HepG2 (cell line): ENCODE results near the gene PTPRN. TPM values are rescaled to one million over a fixed set of nuclear protein-coding genes. Genes with fewer than 3 reads are reported as not detected.

Experiments
- EP300 ChIP-seq, 3 experiments: sonication (generic) in 1 of 3; formaldehyde crosslinking in 1 of 3; IDR thresholded peaks; 2 replicates each; pipeline versions ENCODE4 v1.5.1 to v1.6.1; 2011 to 2020; ENCODE audit warnings: low read depth in 2 of 3, low read length in 2 of 3, borderline replicate concordance in 1 of 3, improper control_type of control experiment in 1 of 3, mild to moderate bottlenecking in 1 of 3, missing genetic modification reagents in 1 of 3, moderate library complexity in 1 of 3
- FOXC1 ChIP-seq: sonication (generic); formaldehyde crosslinking; IDR thresholded peaks from 2 replicates; pipeline ENCODE4 v1.8.0; 2022; ENCODE audit warnings: mild to moderate bottlenecking, missing genetic modification reagents, borderline replicate concordance
- GZF1 ChIP-seq: sonication (generic); formaldehyde crosslinking; IDR thresholded peaks from 2 replicates; pipeline ENCODE4 v1.5.1; 2020; ENCODE audit warnings: mild to moderate bottlenecking, missing genetic modification reagents
- HES4 ChIP-seq: sonication (generic); formaldehyde crosslinking; IDR thresholded peaks from 2 replicates; pipeline ENCODE4 v1.9.0; 2021; ENCODE audit warnings: mild to moderate bottlenecking, missing genetic modification reagents, borderline replicate concordance
- MAFF ChIP-seq: IDR thresholded peaks from 2 replicates; pipeline ENCODE4 v1.6.1; 2011; ENCODE audit warnings: low read depth, low read length, improper control_type of control experiment
- NKX3-1 ChIP-seq: sonication (generic); formaldehyde crosslinking; IDR thresholded peaks from 2 replicates; pipeline ENCODE4 v1.5.0; 2020; ENCODE audit warnings: missing genetic modification reagents
- STAT6 ChIP-seq: sonication (generic); formaldehyde crosslinking; IDR thresholded peaks from 2 replicates; pipeline ENCODE4 v1.4.0; 2020; ENCODE audit warnings: missing genetic modification reagents, mild to moderate bottlenecking, borderline replicate concordance
- TARDBP ChIP-seq: sonication (generic); formaldehyde crosslinking; IDR thresholded peaks from 2 replicates; pipeline ENCODE4 v1.8.0; 2022; ENCODE audit warnings: mild to moderate bottlenecking, missing genetic modification reagents
- TCF7L2 ChIP-seq: IDR thresholded peaks from 2 replicates; pipeline ENCODE4 v1.6.1; 2011; ENCODE audit warnings: mild to moderate bottlenecking, low read depth, low read length, moderate library complexity
- ZBED4 ChIP-seq: sonication (generic); formaldehyde crosslinking; IDR thresholded peaks from 2 replicates; pipeline ENCODE4 v1.4.0; 2020; ENCODE audit warnings: missing genetic modification reagents, borderline replicate concordance
- ZHX2 ChIP-seq, 2 experiments: sonication (generic) in 1 of 2; formaldehyde crosslinking in 1 of 2; IDR thresholded peaks; 2 replicates each; pipeline versions ENCODE4 v1.6.1 to v1.9.0; 2014 to 2022; ENCODE audit warnings: antibody characterized with exemption in 1 of 2, borderline replicate concordance in 1 of 2, inconsistent platforms in 1 of 2, low read depth in 1 of 2, missing genetic modification reagents in 1 of 2
- ZNF10 ChIP-seq: sonication (generic); formaldehyde crosslinking; IDR thresholded peaks from 2 replicates; pipeline ENCODE4 v1.4.0; 2020; ENCODE audit warnings: mild to moderate bottlenecking, low read depth, missing genetic modification reagents, borderline replicate concordance
- ZNF263 ChIP-seq: sonication (generic); formaldehyde crosslinking; IDR thresholded peaks from 2 replicates; pipeline ENCODE4 v1.4.0; 2020; ENCODE audit warnings: missing genetic modification reagents
- polyA plus RNA-seq, 8 experiments: library from polyadenylated mRNA; depleted of rRNA in 3 of 8; stranded (reverse) in 7 of 8; unstranded in 1 of 8; fragments of >200 nt; fragmentation: Illumina TruSeq in 4 of 8; extraction: Trizol in 4 of 8; gene quantifications; 2 replicates each; pipeline versions ENCODE4 v1.2.1 to v1.2.3, GENCODE V29; 2011 to 2016; ENCODE audit warnings: low read depth in 4 of 8, missing spikeins in 1 of 8, mixed read lengths in 1 of 8; ENCODE audit not compliant: insufficient read depth in 1 of 8
- total RNA-seq, 5 experiments: library from RNA; depleted of rRNA; stranded (reverse); fragments of >200 nt; fragmentation: Illumina TruSeq; extraction: Trizol; gene quantifications; 2 replicates each; pipeline ENCODE4 v1.2.3, GENCODE V29; 2016; ENCODE audit warnings: low read depth in 1 of 5

PTPRN gene
- total and polyA plus RNA-seq, 2 of the 13 experiments (the other 11 are each of a cell fraction or from before 2014, with no cell fraction given): 0.26 TPM; not detected in 1

GRCh38 chr2:219279151-219279915 lies 29.9 kb downstream of the PTPRN start, which contains the start of gene DNAJB2 (continued):
- TF ChIP-seq ZBED4 (peak; percentile 93; the same call in 1 of the 2 replicates), HES4 (CRISPR knock-in tag) (peak; percentile 63; the same call in 1 of the 2 replicates), ZNF10 (no peak), EP300 (IDR thresholded peaks at IDR 0.05; ENCODE audit: low read depth in 2 of 2, low read length in 2 of 2) (no peak; a peak in 1 of 4 replicates), EP300 (CRISPR knock-in tag; IDR thresholded peaks at IDR 0.05; ENCODE audit: borderline replicate concordance) (no peak), TCF7L2 (no peak), GZF1 (CRISPR knock-in tag) (no peak), ZNF263 (CRISPR knock-in tag) (no peak; the same call in 1 of the 2 replicates), ZHX2 (IDR thresholded peaks at IDR 0.05; ENCODE audit: low read depth) (0 out of 2 replicates have a peak, but pooled peaks have one; percentile 48), ZHX2 (CRISPR knock-in tag; IDR thresholded peaks at IDR 0.05; ENCODE audit: borderline replicate concordance) (peak; percentile 26; the same call in 1 of the 2 replicates), FOXC1 (CRISPR knock-in tag) (0 out of 2 replicates have a peak, but pooled peaks have one; percentile 55), TARDBP (CRISPR knock-in tag) (no peak; the same call in 1 of the 2 replicates), STAT6 (no peak), NKX3-1 (CRISPR knock-in tag) (0 out of 2 replicates have a peak, but pooled peaks have one; percentile 57), MAFF (no peak)
